Subcutaneous abdominal adipose tissue (tissue), 5 donors: ENCODE results near the gene CLHC1.
"Not testable (repeated sequence)": the region's sequence is repeated elsewhere in the genome, so short reads cannot be mapped to it uniquely, and the experiment has no call there.

Experiments
- H3K27ac ChIP-seq: one replicate; pipeline ENCODE4 v1.7.0; 2013; ENCODE audit warnings: low read depth, mild to moderate bottlenecking, inconsistent platforms, low read length, moderate library complexity
- H3K27me3 ChIP-seq, 5 donors: one replicate each; pipeline ENCODE4 v1.7.0; 2013; ENCODE audit warnings: low read length in 5 of 5, inconsistent platforms in 1 of 5; ENCODE audit not compliant: control insufficient read depth in 5 of 5, insufficient read depth in 4 of 5
- H3K36me3 ChIP-seq, 5 donors: one replicate each; pipeline ENCODE4 v1.7.0; 2013; ENCODE audit warnings: low read length in 5 of 5; ENCODE audit not compliant: control insufficient read depth in 5 of 5, insufficient read depth in 5 of 5
- H3K4me1 ChIP-seq, 5 donors: one replicate each; pipeline ENCODE4 v1.7.0; 2013; ENCODE audit warnings: low read length in 5 of 5, mild to moderate bottlenecking in 3 of 5, moderate library complexity in 1 of 5; ENCODE audit not compliant: control insufficient read depth in 5 of 5, insufficient read depth in 5 of 5
- H3K4me3 ChIP-seq, 5 donors: one replicate each; pipeline ENCODE4 v1.7.0; 2013; ENCODE audit warnings: low read length in 5 of 5, low read depth in 1 of 5
- H3K9ac ChIP-seq, 5 donors: one replicate each; pipeline ENCODE4 v1.7.0; 2013; ENCODE audit warnings: low read length in 5 of 5, mild to moderate bottlenecking in 4 of 5, moderate library complexity in 3 of 5
- H3K9me3 ChIP-seq, 5 donors: one replicate each; pipeline ENCODE4 v1.7.0; 2013; ENCODE audit warnings: low read length in 5 of 5; ENCODE audit not compliant: control insufficient read depth in 5 of 5
- donor health status: healthy.
- donor health status: healthy.
- donor health status: healthy.
- donor health status: healthy.
- donor health status: healthy.

CLHC1 gene

DNA sequence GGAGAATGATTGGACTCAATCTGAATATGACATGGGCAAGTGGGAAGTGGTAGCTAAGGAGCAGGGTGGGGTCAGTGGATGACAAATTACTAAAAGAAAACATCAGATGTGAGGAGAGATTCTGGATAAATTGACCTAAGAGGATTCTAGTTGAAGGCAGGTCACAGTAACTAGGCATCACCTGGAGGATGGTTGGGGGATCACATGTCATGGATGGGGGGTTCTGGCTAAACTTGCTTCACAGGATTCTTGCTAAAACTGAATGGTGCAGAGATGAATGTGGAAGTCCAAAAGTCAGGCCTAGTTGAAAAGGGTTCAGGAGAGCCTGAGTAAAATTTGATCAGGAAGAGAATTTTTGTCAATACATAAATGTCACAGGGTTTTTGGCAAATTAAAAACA, 18.3 kb downstream of the CLHC1 start:
- Histone ChIP-seq H3K36me3 (no peaks in the 10 kb centered on the region), H3K9me3 (no peaks in the 10 kb centered on the region), H3K27me3 (no peaks in the 10 kb centered on the region), H3K4me1 (no peaks in the 10 kb centered on the region), H3K9ac (no peak overlapping the region), H3K4me3 (no peak overlapping the region), H3K27ac (no peak overlapping the region)

DNA sequence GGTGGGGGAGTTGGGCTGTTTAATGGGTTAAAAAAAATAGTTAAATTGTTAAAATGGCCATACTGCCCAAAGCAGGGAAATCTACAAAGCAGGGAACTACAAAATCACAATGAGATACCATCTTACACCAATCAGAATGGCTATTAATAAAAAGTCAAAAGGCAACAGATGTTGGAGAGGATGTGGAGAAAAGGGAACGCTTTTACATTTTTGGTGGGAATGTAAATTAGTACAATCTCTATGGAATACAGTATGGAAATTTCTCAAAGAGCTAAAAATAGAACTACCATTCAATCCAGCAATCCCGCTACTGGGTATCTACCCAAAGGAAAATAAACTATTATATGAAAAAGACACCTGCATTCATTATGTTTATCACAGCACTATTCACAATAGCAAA, 27.1 kb downstream of the CLHC1 start:
- no peak overlapping the region for H3K27ac ChIP-seq
- no peak overlapping the region for H3K9ac ChIP-seq
- no peaks in the 10 kb centered on the region for H3K27me3 ChIP-seq
- no peak overlapping the region for H3K4me3 ChIP-seq
- no peaks in the 10 kb centered on the region for H3K4me1 ChIP-seq
- no peaks in the 10 kb centered on the region for H3K9me3 ChIP-seq
- no peaks in the 10 kb centered on the region for H3K36me3 ChIP-seq

DNA sequence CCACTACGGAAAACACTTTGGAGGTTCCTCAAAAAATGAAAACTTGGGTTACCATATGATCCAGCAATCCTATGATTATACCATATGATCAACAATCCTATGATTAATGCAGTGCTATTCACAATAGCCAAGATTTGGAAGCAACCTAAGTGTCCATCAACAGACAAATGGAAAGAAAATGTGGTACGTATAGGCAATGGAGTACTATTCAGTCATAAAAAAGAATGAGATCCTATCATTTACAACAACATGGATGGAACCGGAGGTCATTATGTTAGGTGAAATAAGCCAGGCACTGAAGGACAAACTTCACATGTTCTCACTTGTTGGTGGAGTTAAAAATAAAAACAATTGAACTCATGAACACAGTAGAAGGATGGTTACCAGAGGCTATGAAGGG, 27.6 kb downstream of the CLHC1 start:
- Histone ChIP-seq H3K9ac (no peak overlapping the region), H3K27ac (no peak overlapping the region), H3K27me3 (no peaks in the 10 kb centered on the region), H3K9me3 (no peaks in the 10 kb centered on the region), H3K4me3 (no peak overlapping the region), H3K36me3 (no peaks in the 10 kb centered on the region), H3K4me1 (no peaks in the 10 kb centered on the region)

DNA sequence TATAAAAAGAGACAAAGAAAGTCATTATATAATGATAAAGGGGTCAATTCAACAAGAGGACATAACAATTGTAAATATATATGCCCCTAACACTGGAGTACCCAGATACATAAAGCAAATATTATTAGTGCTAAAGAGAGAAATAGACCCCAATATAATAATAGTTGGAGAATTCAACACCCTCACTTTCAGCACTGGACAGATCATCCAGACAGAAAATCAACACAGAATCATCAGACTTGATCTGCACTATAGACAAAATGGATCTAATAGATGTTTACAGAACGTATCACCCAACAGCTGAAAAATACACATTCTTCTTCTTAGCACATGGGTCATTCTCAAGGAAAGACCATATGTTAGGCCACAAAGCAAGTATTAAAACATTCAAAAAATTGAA, 31.7 kb downstream of the CLHC1 start:
- Histone ChIP-seq H3K4me3 (no peak overlapping the region), H3K4me1 (no peaks in the 10 kb centered on the region), H3K9ac (no peak overlapping the region), H3K36me3 (peaks cover 0 to 3% (median 0%) of the 10 kb centered on the region in 5 donors), H3K27ac (no peak overlapping the region), H3K27me3 (no peaks in the 10 kb centered on the region), H3K9me3 (no peaks in the 10 kb centered on the region)

DNA sequence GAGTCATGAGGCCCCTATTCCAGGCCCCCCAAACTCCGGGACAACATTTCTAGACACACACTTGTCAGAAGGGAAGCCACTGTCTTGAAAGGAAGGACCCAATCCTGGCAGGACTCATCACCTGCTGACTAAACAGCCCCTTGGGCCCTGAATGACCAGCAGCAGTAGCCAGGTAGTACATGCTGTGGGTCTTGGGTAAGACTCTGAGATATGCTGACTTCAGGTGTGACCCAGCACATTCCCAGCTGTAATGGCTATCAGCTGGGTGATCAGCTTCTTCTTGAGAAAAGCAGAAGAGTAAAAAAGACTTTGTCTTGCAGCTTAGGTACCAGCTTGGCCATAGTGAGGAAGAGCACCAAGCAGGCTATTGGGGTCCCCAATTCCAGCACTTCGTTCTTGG, 35.6 kb downstream of the CLHC1 start:
- Histone ChIP-seq H3K4me1 (no peaks in the 10 kb centered on the region), H3K36me3 (peaks cover 0 to 3% (median 0%) of the 10 kb centered on the region in 5 donors), H3K4me3 (no peak overlapping the region), H3K27me3 (no peaks in the 10 kb centered on the region), H3K9me3 (no peaks in the 10 kb centered on the region), H3K27ac (no peak overlapping the region), H3K9ac (no peak overlapping the region)

DNA sequence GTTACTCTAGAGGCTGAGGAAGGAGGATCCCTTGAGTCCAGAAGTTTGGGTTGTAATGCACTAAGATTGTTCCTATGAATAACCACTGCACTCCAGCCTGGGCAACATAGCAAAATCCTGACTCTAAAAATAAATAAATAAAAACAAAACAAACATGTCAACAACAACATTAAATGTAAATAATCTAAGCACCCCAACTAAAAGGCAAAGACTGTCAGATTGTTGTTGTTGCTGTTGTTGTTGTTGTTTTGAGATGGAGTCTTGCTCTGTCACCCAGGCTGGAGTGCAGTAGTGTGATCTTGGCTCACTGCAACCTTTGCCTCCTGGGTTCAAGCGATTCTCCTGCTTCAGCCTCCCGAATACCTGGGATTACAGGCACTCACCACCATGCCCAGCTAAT, 40.2 kb downstream of the CLHC1 start:
- H3K4me3 ChIP-seq, H3K4me1 ChIP-seq, H3K36me3 ChIP-seq, H3K27me3 ChIP-seq, H3K27ac ChIP-seq, H3K9ac ChIP-seq, H3K9me3 ChIP-seq: not testable (repeated sequence)

DNA sequence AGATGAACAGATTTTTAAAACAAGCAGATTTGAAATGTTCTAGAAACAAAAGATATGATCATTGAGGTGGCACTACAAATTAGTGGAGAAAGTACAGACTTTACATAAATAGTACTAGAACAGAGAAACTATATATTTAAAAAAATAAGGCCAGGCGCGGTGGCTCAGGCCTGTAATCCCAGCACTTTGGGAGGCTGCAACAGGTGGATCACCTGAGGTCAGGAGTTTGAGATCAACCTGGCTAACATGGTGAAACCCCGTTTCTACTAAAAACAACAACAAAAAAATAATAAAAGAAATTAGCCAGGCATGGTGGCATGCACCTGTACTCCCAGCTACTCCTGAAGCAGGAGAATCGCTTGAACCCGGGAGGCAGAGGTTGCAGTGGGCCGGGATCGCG, 45.3 kb downstream of the CLHC1 start:
- H3K4me3 ChIP-seq, H3K27ac ChIP-seq, H3K9me3 ChIP-seq, H3K9ac ChIP-seq, H3K4me1 ChIP-seq, H3K36me3 ChIP-seq, H3K27me3 ChIP-seq: not testable (repeated sequence)

DNA sequence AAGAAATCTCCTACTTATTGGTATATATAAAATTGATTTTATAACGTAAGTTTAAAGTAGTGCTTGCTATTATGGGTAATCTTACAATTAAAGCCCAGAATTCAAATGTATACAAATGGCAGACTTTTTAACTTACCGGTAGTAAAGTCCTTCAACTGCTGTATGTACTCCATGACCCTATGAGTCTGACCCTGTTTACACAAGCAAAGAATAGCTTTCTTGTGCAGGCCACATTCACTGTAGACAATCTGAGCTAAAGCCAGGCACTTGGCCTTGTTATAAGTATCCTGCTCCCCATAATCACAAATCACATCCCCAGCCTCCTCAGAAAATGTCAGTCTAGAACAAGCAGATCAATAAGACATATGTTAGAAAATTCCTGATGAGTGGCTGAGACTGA, 51.7 kb downstream of the CLHC1 start:
- H3K9me3 ChIP-seq, result no peaks in the 10 kb centered on the region
- peaks cover 0 to 3% (median 0%) of the 10 kb centered on the region in 5 donors for H3K4me1 ChIP-seq
- H3K27ac ChIP-seq, result no peak overlapping the region

DNA sequence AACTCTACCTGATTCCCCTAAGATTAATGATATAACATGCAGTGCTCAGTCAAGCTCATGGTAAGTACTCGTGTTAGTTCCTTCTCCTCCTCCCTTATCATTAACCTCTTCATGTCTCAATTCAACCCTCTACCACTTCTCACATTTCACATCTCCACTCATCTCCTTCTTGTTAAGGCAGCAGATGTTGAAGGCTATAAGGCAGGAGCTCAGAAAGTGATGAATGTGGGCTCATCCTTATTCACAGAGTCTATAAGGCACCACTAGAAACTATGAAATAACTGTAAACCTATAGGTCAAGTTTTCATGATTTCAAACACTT, 56.0 kb downstream of the CLHC1 start:
- Histone ChIP-seq H3K4me3 (no peak overlapping the region), H3K36me3 (no peaks in the 10 kb centered on the region), H3K4me1 (peaks cover 0 to 3% (median 0%) of the 10 kb centered on the region in 5 donors), H3K9ac (no peak overlapping the region), H3K9me3 (no peaks in the 10 kb centered on the region), H3K27me3 (no peaks in the 10 kb centered on the region), H3K27ac (no peak overlapping the region)

More for the DNA sequence above, 51.7 kb downstream of the CLHC1 start:
- Histone ChIP-seq H3K4me3 (no peak overlapping the region), H3K27me3 (no peaks in the 10 kb centered on the region), H3K36me3 (no peaks in the 10 kb centered on the region), H3K9ac (no peak overlapping the region)

DNA sequence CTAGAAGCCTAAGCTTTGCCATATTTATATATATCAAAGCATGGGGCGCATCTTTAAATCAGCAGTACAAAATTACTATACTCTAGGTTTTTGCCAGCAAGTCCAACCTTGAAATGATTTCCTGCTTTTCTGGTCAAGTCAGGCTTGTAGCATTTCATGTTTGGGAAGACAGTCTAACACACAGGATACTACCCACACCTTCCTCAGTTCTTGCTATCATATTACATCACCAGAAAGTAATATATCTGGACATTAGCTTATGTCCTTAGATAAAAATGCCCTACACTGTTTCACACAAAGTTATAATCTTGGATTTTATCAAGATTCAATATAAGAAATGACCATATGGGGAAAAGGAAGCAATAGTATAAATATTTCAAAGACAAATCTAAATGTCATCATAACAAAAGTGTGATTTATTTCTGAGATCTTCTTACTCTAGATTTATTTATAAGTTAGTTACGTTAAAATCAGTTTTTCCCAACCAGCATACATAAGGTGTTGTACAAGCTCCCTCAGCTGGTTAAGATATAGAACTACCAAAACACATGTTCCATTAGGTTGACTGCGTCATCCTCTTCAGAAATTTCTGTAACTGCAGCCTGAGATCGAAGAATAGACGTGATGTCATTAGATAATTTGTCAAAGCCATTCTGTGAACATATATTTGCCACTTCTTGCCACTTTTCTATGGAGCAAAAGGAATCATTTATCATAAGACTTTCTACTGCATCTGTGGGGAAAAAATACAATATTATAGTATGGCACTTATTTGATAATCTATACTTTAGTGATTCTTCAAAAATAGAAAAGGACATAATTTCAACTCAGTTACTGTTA, 56.6 kb downstream of the CLHC1 start:
- Histone ChIP-seq H3K4me1 (peaks cover 0 to 3% (median 0%) of the 10 kb centered on the region in 5 donors), H3K27me3 (no peaks in the 10 kb centered on the region), H3K9ac (no peak overlapping the region), H3K4me3 (no peak overlapping the region), H3K27ac (no peak overlapping the region), H3K36me3 (no peaks in the 10 kb centered on the region), H3K9me3 (no peaks in the 10 kb centered on the region)
